Vagina (tissue), 2 donors: ENCODE results near the gene PROM2. TPM values are rescaled to one million over a fixed set of nuclear protein-coding genes. Genes with fewer than 3 reads are reported as not detected.

Source experiments
- DNase-seq, 2 donors: peaks; one replicate each; pipeline ENCODE4 v3.0.0-alpha.2; 2017; ENCODE audit errors: extremely low spot score in 2 of 2
- H3K27ac ChIP-seq: fragments of 200-600 bp; sonication (generic); one replicate; pipeline ENCODE4 v1.5.1; 2019
- H3K27me3 ChIP-seq: fragments of 200-600 bp; sonication (generic); one replicate; pipeline ENCODE4 v1.5.1; 2019
- H3K36me3 ChIP-seq, 2 donors: fragments of 200-600 bp; sonication (generic); one replicate each; pipeline ENCODE4 v1.5.1; 2017 to 2019
- H3K4me1 ChIP-seq: fragments of 200-600 bp; sonication (generic); one replicate; pipeline ENCODE4 v1.5.1; 2019
- H3K4me3 ChIP-seq, 2 donors: fragments of 200-600 bp; sonication (generic); 1 replicate in 1 of 2; 2 replicates in 1 of 2; pipeline ENCODE4 v1.5.1; 2016 to 2019
- H3K9me3 ChIP-seq: fragments of 200-600 bp; sonication (generic); one replicate; pipeline ENCODE4 v1.5.1; 2019
- POLR2A ChIP-seq, 2 donors: fragments of 450-650 bp; IDR thresholded peaks; one replicate each; pipeline ENCODE4 v1.6.1; 2017; ENCODE audit warnings: antibody characterized with exemption in 2 of 2, mild to moderate bottlenecking in 2 of 2, moderate library complexity in 2 of 2
- POLR2AphosphoS5 ChIP-seq, 2 donors: sonication (generic); formaldehyde crosslinking; IDR thresholded peaks; one replicate each; pipeline ENCODE4 v1.9.0; 2017; ENCODE audit warnings: antibody characterized with exemption in 2 of 2, mild to moderate bottlenecking in 2 of 2, low read depth in 1 of 2; ENCODE audit not compliant: insufficient read depth in 1 of 2
- intact Hi-C: fragments of 100-400 bp; cut with DNase I; formaldehyde crosslinking; loops from one replicate; pipeline ENCODE4 v1.15.1; 2023
- total RNA-seq: library from RNA; depleted of rRNA; stranded (reverse); fragments of >200 nt; gene quantifications from one replicate; pipeline ENCODE4 v1.2.3, GENCODE V29; 2016
- TF ChIP-seq, protein P1 (sequence below), 3 experiments: fragments of 450-650 bp in 2 of 3; fragments of 200-600 bp in 1 of 3; sonication (generic) in 1 of 3; IDR thresholded peaks; one replicate each; pipeline ENCODE4 v1.5.1; 2017 to 2019; ENCODE audit warnings: antibody characterized with exemption in 3 of 3, mild to moderate bottlenecking in 2 of 3, moderate library complexity in 2 of 3

PROM2 gene
- total RNA-seq, 1 donor from 2014 or later = 70.5 TPM

DNA sequence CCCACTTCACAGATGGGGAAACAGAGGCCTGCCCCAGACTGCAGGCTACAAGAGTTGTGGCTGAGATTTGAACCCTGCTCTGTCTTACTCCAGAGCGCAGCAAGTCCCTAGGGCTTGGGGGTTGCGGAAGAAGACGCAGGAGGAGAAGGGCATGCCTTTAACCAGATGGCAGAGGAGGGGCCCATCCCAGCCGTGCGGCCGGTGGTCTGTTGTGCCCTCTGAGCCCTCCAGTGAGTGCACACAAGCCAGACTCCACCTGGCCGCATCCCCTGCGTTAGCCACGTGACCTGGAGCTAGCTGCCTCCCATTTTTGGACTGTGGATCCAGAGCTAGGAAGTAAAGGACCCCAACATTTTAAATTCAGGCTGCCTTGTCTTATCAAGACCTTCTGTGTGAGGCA, 25.7 kb downstream of the PROM2 start:
- no peak for DNase-seq
- H3K9me3 ChIP-seq = no peaks in the 10 kb centered on the region
- H3K36me3 ChIP-seq = no peaks in the 10 kb centered on the region
- TF ChIP-seq POLR2AphosphoS5 (IDR thresholded peaks at IDR 0.05; ENCODE audit: insufficient read depth in 1 of 2, low read depth in 1 of 2) (no peak), POLR2A (IDR thresholded peaks at IDR 0.05) (no peak)
- TF ChIP-seq, protein P1, sequence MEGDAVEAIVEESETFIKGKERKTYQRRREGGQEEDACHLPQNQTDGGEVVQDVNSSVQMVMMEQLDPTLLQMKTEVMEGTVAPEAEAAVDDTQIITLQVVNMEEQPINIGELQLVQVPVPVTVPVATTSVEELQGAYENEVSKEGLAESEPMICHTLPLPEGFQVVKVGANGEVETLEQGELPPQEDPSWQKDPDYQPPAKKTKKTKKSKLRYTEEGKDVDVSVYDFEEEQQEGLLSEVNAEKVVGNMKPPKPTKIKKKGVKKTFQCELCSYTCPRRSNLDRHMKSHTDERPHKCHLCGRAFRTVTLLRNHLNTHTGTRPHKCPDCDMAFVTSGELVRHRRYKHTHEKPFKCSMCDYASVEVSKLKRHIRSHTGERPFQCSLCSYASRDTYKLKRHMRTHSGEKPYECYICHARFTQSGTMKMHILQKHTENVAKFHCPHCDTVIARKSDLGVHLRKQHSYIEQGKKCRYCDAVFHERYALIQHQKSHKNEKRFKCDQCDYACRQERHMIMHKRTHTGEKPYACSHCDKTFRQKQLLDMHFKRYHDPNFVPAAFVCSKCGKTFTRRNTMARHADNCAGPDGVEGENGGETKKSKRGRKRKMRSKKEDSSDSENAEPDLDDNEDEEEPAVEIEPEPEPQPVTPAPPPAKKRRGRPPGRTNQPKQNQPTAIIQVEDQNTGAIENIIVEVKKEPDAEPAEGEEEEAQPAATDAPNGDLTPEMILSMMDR (IDR thresholded peaks at IDR 0.05) = no peak
- H3K4me3 ChIP-seq = no peak overlapping the region
- H3K27ac ChIP-seq = no peak overlapping the region
- H3K27me3 ChIP-seq = no peaks in the 10 kb centered on the region
- intact Hi-C loops = no loop called here
- H3K4me1 ChIP-seq = peaks cover 7% of the 10 kb centered on the region

DNA sequence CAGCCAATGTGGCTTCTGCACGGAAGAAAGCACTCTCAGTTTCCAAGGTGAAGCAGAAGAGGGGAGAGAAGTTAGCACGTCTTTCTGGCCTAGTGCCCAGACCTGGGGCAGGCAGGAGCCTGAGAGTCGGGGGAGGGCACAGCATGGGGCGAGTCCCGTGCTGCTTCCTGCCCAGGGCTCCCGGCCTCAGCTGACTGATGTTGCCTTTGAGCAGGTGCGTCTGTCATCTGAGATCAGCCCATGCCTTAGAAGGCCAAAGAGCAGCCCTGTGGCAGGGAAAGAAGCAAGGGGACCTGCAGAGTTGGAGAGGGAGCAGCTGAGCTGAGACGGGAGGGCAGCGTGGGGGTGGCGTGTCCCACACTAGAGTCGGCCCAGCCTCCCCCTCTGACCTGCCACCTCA, 26.2 kb downstream of the PROM2 start:
- Histone ChIP-seq H3K4me3 (no peak overlapping the region), H3K9me3 (no peaks in the 10 kb centered on the region), H3K4me1 (peaks cover 9% of the 10 kb centered on the region), H3K27me3 (no peaks in the 10 kb centered on the region), H3K27ac (no peak overlapping the region), H3K36me3 (no peaks in the 10 kb centered on the region)
- intact Hi-C loops = no loop called here
- DNase-seq = no peak
- no peak for TF ChIP-seq POLR2A (IDR thresholded peaks at IDR 0.05)
- TF ChIP-seq, protein P1 (IDR thresholded peaks at IDR 0.05) = no peak
- no peak for TF ChIP-seq POLR2AphosphoS5 (IDR thresholded peaks at IDR 0.05; ENCODE audit: insufficient read depth in 1 of 2, low read depth in 1 of 2)

DNA sequence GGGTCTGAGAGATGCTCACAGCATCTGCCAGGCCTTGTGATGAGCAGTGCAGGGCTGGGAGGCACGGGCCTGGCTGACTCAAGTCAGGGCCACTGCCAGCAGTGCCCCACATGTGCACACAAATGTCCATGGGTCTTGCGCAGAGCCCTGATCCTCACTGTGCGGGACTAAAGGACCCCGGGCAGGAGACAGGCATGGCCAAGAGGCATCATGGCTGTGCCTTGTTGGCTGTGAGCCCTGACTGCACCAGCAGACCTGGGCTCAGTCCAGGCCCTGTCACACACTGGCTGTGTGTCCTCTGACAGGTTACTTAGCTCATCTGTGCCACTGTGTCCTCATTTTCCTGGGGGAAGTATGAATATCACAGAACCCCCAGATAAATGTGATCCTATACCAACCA, 26.9 kb downstream of the PROM2 start:
- DNase-seq = no peak
- Histone ChIP-seq H3K4me3 (no peak overlapping the region), H3K27ac (no peak overlapping the region), H3K27me3 (no peaks in the 10 kb centered on the region), H3K9me3 (no peaks in the 10 kb centered on the region), H3K4me1 (peaks cover 11% of the 10 kb centered on the region), H3K36me3 (no peaks in the 10 kb centered on the region)
- no peak for TF ChIP-seq POLR2A (IDR thresholded peaks at IDR 0.05)
- TF ChIP-seq, protein P1 (IDR thresholded peaks at IDR 0.05) = no peak
- intact Hi-C loops = no loop called here

DNA sequence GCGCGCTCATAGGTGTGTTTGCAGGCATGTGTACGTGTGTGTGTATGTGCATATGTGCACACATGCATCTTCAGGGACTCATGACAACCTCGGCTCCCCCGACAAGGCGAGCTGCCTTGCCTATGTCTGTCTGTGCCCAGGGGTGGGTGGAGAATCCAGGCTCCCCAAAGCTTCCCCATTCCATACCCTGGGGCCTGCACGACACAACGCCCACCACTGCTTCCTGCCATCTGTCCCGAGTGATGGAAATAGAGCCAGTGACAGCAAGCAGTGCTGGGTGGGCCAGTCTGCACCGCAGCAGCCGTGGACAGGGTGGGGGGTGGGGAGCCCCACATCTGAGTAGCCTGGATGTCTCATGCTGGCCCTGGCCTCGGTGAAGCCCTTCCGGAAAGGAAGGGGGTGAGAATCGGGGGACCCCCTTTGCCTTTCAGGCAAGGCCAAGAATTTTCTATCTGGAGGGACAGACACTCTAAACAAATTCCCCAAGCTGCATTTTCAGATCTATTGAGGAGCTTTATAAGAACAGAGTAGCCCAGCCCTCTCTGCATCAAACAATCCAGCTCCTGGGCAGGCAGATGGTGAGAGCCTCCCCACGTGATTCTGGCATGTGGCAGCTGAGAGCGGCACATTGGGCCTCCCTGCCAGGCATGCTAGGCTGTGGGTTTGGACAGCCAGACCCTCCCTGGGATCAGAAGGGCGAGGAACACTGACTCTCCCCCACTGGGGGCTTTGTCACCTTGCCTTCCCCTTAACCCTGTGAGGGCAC, 27.8 kb downstream of the PROM2 start:
- H3K36me3 ChIP-seq = no peaks in the 10 kb centered on the region
- TF ChIP-seq, protein P1 (IDR thresholded peaks at IDR 0.05) = no peak
- TF ChIP-seq POLR2A (IDR thresholded peaks at IDR 0.05) (no peak), POLR2AphosphoS5 (IDR thresholded peaks at IDR 0.05; ENCODE audit: insufficient read depth in 1 of 2, low read depth in 1 of 2) (no peak)
- no peaks in the 10 kb centered on the region for H3K27me3 ChIP-seq
- DNase-seq = no peak
- no peak overlapping the region for H3K27ac ChIP-seq
- H3K9me3 ChIP-seq = no peaks in the 10 kb centered on the region
- H3K4me1 ChIP-seq = peaks cover 4% of the 10 kb centered on the region
- intact Hi-C loops = no loop called here
- no peak overlapping the region for H3K4me3 ChIP-seq

DNA sequence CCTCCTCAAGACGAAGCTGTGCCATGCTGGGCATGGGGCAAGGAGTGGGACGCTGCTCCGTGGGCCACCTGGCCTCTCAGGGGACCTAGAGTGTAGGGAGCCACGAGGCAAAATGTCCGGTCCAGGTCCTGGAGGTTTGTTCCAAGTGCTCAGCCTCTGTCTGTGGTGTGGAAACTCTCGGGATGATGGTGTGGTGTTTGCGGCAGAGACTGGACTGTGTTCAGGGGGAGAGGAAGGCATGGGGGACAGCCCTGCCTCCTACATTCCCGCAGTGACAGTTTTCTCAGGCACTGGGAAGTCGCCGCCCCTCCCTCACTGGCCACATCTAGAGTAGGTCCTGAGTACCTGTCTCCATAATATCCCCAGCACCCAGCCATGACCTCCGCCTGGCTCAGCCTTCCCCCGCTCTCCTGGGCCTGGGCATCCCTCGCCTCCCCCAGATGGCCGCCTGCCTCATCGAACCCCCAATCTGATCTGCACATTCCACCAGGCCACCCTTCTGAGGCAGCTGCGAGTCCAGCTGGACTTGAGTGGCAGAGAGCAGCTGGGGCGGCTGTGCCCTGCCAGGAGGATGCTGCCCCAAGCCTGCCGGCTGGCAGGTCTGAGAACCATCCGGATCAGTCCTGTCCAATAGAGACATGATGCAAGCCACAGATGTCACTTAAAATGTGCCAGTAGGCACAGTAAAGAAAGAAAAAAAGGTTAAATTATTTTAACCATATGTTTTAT, 29.1 kb downstream of the PROM2 start:
- no peak overlapping the region for H3K4me3 ChIP-seq
- no peak overlapping the region for H3K27ac ChIP-seq
- H3K4me1 ChIP-seq = peaks cover 4% of the 10 kb centered on the region
- H3K27me3 ChIP-seq = no peaks in the 10 kb centered on the region
- DNase-seq = no peak
- no peaks in the 10 kb centered on the region for H3K9me3 ChIP-seq
- intact Hi-C loops = no loop called here
- H3K36me3 ChIP-seq = no peaks in the 10 kb centered on the region
- TF ChIP-seq, protein P1 (IDR thresholded peaks at IDR 0.05) = no peak
- TF ChIP-seq POLR2A (IDR thresholded peaks at IDR 0.05) = no peak
- TF ChIP-seq POLR2AphosphoS5 (IDR thresholded peaks at IDR 0.05; ENCODE audit: insufficient read depth in 1 of 2, low read depth in 1 of 2) = no peak
